Measurements from ENCODE around the gene THSD7B. TPM values are rescaled to one million over a fixed set of nuclear protein-coding genes. Genes with fewer than 3 reads are reported as not detected.

THSD7B gene
- total RNA-seq, 2 donors from 2014 or later: 0.51 to 5.4 TPM

DNA sequence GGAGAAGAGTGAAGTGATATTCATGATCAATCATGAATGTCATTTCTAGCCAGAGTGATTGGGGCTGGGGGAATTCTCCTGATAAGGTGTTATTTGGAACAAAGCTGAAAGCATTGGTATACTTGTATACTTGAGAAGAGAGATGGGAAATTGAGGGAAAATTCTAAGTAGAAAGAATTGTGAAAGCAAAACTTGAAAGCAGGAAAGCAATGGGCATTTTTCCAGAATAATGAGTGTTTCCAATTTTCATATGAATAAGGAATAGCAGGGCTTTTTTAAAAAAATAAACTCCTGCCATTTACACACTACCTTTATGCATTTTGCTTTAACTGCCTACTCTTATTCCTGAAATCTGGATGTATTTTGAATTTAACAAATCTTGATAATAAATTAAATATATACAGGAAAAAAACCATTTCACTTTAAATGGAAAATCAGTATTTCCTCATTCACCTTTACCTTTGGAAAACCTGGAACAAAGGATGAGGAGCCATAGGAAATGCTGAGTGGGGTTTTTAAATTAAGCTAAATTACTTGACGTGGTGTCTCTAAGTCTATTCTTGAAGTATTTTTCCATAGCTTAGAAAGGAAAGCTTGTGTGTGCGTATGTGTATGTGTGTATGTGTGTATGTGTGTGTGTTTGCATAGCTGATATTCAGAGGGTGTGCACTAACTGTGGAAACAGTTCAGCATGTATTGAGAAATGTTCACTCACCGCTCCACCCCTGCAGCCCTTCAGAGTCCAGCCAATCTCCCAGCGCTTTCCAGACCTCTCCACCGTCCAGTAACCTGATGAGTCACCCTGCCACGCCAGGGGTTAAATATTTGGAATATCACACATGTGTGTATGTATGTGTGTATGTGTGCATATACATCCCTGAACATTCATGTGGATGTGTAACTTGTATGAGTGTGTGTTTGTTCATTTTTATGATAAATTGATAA, 427.3 kb downstream of the THSD7B start:
- H3K27me3 ChIP-seq (replicated peaks; ENCODE audit: insufficient read depth): no peaks in the 10 kb centered on the region
- intact Hi-C loops (cut with DNase I): no loop called here
- no peak overlapping the region for H3K4me3 ChIP-seq
- H3K4me1 ChIP-seq (replicated peaks): no peaks in the 10 kb centered on the region
- TF ChIP-seq POLR2A (IDR thresholded peaks at IDR 0.05) (no peak), POLR2AphosphoS5 (IDR thresholded peaks at IDR 0.05) (no peak)
- TF ChIP-seq, protein P1, sequence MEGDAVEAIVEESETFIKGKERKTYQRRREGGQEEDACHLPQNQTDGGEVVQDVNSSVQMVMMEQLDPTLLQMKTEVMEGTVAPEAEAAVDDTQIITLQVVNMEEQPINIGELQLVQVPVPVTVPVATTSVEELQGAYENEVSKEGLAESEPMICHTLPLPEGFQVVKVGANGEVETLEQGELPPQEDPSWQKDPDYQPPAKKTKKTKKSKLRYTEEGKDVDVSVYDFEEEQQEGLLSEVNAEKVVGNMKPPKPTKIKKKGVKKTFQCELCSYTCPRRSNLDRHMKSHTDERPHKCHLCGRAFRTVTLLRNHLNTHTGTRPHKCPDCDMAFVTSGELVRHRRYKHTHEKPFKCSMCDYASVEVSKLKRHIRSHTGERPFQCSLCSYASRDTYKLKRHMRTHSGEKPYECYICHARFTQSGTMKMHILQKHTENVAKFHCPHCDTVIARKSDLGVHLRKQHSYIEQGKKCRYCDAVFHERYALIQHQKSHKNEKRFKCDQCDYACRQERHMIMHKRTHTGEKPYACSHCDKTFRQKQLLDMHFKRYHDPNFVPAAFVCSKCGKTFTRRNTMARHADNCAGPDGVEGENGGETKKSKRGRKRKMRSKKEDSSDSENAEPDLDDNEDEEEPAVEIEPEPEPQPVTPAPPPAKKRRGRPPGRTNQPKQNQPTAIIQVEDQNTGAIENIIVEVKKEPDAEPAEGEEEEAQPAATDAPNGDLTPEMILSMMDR (IDR thresholded peaks at IDR 0.05): no peak
- WGBS: 86% methylated on average over 6 of the region's 6 CpGs
- DNase-seq (ENCODE audit: low spot score): no peak
- H3K27ac ChIP-seq: no peak overlapping the region
- no peaks in the 10 kb centered on the region for H3K36me3 ChIP-seq
- no peaks in the 10 kb centered on the region for H3K9me3 ChIP-seq

DNA sequence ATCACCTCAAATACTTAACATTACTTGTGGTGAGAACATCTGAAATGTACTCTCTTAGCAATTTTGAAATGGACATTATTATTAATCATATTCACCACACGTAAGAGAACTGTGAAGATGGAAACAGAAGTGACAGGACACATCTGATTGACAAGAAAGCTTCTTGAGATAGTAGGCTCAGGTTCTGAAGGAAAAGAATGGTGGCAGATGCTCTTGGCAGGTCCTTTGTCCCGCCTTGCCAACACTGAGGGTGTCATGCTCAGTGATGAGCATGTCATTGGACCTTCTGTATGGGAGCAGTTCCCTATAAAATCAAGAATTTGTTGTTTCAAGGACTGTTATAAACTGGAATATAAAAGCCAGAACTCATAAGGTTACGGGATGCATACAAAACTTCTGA, 428.1 kb downstream of the THSD7B start:
- Histone ChIP-seq H3K4me1 (replicated peaks) (no peaks in the 10 kb centered on the region), H3K27ac (no peak overlapping the region), H3K36me3 (no peaks in the 10 kb centered on the region), H3K27me3 (replicated peaks; ENCODE audit: insufficient read depth) (no peaks in the 10 kb centered on the region), H3K9me3 (no peaks in the 10 kb centered on the region), H3K4me3 (no peak overlapping the region)
- no peak for TF ChIP-seq POLR2A (IDR thresholded peaks at IDR 0.05)
- no peak for TF ChIP-seq POLR2AphosphoS5 (IDR thresholded peaks at IDR 0.05)
- TF ChIP-seq, protein P1 (IDR thresholded peaks at IDR 0.05): no peak
- intact Hi-C loops (cut with DNase I): no loop called here
- DNase-seq (ENCODE audit: low spot score): no peak
- 90% methylated on average over 3 of the region's 3 CpGs for WGBS

DNA sequence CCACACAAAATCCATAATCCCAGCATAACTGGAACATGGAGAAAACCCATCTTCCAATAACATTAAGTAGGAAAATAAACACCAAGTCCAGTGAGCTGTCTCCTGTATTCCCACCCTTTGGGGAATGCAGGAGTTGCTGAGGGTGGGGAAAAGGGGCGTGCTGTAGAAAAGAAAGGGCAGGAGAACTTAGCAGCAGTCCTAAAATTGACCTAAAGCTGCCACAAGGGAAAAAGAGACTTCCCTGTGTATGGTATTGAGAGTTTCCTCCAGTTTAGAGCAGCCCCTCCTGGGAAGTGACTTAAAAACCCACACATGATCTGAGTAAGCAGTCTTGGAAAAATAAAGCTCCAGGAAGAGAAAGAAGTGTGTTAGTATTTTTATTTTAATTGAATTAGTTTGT, 428.8 kb downstream of the THSD7B start:
- 43% methylated on average over 1 of the region's 1 CpG for WGBS
- DNase-seq (ENCODE audit: low spot score): no peak

DNA sequence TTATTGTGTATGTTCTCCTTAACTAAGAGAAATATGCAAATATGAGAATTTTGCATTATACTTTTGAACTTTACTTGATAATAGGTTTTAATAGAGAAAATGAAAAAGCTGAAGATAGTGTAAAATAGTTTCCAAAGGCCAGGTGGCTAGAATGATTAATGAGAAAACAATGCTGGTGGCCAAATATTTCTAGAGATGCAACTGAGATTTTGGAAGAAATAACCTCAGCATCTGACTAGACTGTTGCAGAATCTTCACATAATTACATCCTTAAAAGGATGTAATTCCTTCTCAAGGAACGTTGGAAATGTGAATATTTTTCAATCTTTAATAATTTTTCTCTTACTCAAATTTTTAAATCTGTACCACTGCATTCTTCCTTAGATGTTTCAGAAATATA, 434.4 kb downstream of the THSD7B start:
- Histone ChIP-seq H3K36me3 (no peaks in the 10 kb centered on the region), H3K27ac (no peak overlapping the region), H3K9me3 (no peaks in the 10 kb centered on the region), H3K27me3 (replicated peaks; ENCODE audit: insufficient read depth) (no peaks in the 10 kb centered on the region), H3K4me3 (no peak overlapping the region), H3K4me1 (replicated peaks) (no peaks in the 10 kb centered on the region)
- TF ChIP-seq POLR2AphosphoS5 (IDR thresholded peaks at IDR 0.05) (no peak), POLR2A (IDR thresholded peaks at IDR 0.05) (no peak)
- TF ChIP-seq, protein P1 (IDR thresholded peaks at IDR 0.05): no peak
- intact Hi-C loops (cut with DNase I): no loop called here
- no peak for DNase-seq (ENCODE audit: low spot score)
- 69% methylated on average over 1 of the region's 1 CpG for WGBS

More for the DNA sequence above, 428.8 kb downstream of the THSD7B start:
- no peak for TF ChIP-seq POLR2AphosphoS5 (IDR thresholded peaks at IDR 0.05)
- TF ChIP-seq, protein P1 (IDR thresholded peaks at IDR 0.05): no peak
- TF ChIP-seq POLR2A (IDR thresholded peaks at IDR 0.05): no peak
- Histone ChIP-seq H3K4me3 (no peak overlapping the region), H3K27me3 (replicated peaks; ENCODE audit: insufficient read depth) (no peaks in the 10 kb centered on the region), H3K9me3 (no peaks in the 10 kb centered on the region), H3K27ac (no peak overlapping the region), H3K4me1 (replicated peaks) (no peaks in the 10 kb centered on the region), H3K36me3 (no peaks in the 10 kb centered on the region)
- intact Hi-C loops (cut with DNase I): no loop called here

DNA sequence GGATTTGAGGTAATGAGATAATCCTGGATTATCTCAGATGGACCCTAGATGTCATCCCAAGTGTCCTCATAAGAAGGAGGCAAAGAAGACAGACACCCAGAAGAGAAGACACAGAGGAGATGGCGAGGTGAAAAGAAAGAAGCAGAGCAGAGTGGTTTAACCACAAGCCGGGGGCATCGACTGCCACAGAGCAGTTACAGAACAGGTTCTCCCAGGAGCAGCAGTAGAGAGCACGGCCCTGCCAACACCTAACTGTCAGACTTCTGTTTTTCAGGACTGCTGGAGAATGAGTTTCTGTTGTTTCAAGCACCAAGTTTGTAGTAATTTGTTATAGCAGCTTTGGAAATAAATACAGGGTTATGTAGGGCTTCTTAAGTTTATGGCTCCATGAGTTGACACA, 437.0 kb downstream of the THSD7B start:
- Histone ChIP-seq H3K27ac (no peak overlapping the region), H3K36me3 (no peaks in the 10 kb centered on the region), H3K4me1 (replicated peaks) (no peaks in the 10 kb centered on the region), H3K27me3 (replicated peaks; ENCODE audit: insufficient read depth) (no peaks in the 10 kb centered on the region), H3K9me3 (no peaks in the 10 kb centered on the region), H3K4me3 (no peak overlapping the region)
- WGBS: 36% methylated on average over 4 of the region's 4 CpGs
- intact Hi-C loops (cut with DNase I): no loop called here
- no peak for DNase-seq (ENCODE audit: low spot score)
- TF ChIP-seq POLR2A (IDR thresholded peaks at IDR 0.05) (no peak), POLR2AphosphoS5 (IDR thresholded peaks at IDR 0.05) (no peak)
- TF ChIP-seq, protein P1 (IDR thresholded peaks at IDR 0.05): no peak

Data from prostate gland (tissue), 2 donors.